ENCODE results near the gene MTMR11. TPM values are rescaled to one million over a fixed set of nuclear protein-coding genes. Genes with fewer than 3 reads are reported as not detected.

The MTMR11 gene
- total and polyA plus RNA-seq, 9 of the 15 experiments (the other 6 are each of a cell fraction or from before 2014, with no cell fraction given): 0.09 to 1.6 (median 0.51) TPM

DNA sequence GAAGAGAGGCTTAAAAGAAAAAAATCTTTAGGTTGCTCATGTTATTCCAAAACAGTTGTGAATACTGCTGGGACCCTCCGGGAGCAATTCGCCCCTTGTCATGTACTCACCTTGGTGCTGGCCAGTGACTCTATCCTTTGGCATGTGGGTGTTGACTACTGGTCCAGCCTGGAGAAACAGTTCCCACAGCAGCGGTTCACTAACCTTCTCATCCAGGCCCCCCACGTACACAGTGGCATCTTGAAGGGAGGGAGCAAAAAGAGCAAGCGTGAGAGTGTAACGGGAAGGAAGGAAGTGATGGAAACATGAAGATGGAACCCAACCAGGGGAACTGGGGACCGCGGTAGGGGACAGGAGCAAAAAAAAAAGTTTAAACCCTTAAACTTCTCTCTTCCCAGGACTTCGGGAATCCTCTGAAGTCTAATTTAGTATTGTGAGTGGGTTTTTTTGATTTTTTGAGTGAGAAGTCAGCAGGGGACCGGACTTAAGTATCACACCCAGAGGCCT lies 9.6 kb downstream of the MTMR11 start:
- H3K79me2 ChIP-seq (ENCODE audit: control insufficient read depth, insufficient read depth, low read length): peaks cover 36% of the 10 kb centered on the region
- no peak for TF ChIP-seq KLF1 (tag; IDR thresholded peaks at IDR 0.05)
- TF ChIP-seq ZNF507 (tag; conservative IDR thresholded peaks at IDR 0.05): no peak
- no peak for TF ChIP-seq ZNF41 (CRISPR knock-in tag; conservative IDR thresholded peaks at IDR 0.05)
- no peak for TF ChIP-seq ZNF696 (CRISPR knock-in tag; conservative IDR thresholded peaks at IDR 0.05)
- TF ChIP-seq, protein P1, sequence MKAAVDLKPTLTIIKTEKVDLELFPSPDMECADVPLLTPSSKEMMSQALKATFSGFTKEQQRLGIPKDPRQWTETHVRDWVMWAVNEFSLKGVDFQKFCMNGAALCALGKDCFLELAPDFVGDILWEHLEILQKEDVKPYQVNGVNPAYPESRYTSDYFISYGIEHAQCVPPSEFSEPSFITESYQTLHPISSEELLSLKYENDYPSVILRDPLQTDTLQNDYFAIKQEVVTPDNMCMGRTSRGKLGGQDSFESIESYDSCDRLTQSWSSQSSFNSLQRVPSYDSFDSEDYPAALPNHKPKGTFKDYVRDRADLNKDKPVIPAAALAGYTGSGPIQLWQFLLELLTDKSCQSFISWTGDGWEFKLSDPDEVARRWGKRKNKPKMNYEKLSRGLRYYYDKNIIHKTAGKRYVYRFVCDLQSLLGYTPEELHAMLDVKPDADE (conservative IDR thresholded peaks at IDR 0.05; ENCODE audit: control insufficient read depth, low read depth, low read length): peak; percentile 37; the same call in 1 of the 2 replicates
- no peak for TF ChIP-seq PURB (CRISPR knock-in tag; IDR thresholded peaks at IDR 0.05; ENCODE audit: low read depth)
- no peak for TF ChIP-seq NR2C2 (CRISPR knock-in tag; IDR thresholded peaks at IDR 0.05)
- TF ChIP-seq NR2C2 (tag; IDR thresholded peaks at IDR 0.05): 0 out of 2 replicates have a peak, but pooled peaks have one; percentile 78
- TF ChIP-seq TCFL5 (CRISPR knock-in tag; conservative IDR thresholded peaks at IDR 0.05): no peak
- TF ChIP-seq TGIF2 (CRISPR knock-in tag; IDR thresholded peaks at IDR 0.05): no peak
- no peak for TF ChIP-seq FOXK2 (conservative IDR thresholded peaks at IDR 0.05 in 1 of 2, IDR thresholded peaks at IDR 0.05 in 1 of 2; ENCODE audit: low read depth in 2 of 2)
- TF ChIP-seq POLR2G (IDR thresholded peaks at IDR 0.05; ENCODE audit: low read depth, low read length): no peak
- no peak for TF ChIP-seq XRCC5 (IDR thresholded peaks at IDR 0.05; ENCODE audit: low read depth, low read length)
- TF ChIP-seq ZNF324 (CRISPR knock-in tag; IDR thresholded peaks at IDR 0.05): no peak
- TF ChIP-seq, protein P2, sequence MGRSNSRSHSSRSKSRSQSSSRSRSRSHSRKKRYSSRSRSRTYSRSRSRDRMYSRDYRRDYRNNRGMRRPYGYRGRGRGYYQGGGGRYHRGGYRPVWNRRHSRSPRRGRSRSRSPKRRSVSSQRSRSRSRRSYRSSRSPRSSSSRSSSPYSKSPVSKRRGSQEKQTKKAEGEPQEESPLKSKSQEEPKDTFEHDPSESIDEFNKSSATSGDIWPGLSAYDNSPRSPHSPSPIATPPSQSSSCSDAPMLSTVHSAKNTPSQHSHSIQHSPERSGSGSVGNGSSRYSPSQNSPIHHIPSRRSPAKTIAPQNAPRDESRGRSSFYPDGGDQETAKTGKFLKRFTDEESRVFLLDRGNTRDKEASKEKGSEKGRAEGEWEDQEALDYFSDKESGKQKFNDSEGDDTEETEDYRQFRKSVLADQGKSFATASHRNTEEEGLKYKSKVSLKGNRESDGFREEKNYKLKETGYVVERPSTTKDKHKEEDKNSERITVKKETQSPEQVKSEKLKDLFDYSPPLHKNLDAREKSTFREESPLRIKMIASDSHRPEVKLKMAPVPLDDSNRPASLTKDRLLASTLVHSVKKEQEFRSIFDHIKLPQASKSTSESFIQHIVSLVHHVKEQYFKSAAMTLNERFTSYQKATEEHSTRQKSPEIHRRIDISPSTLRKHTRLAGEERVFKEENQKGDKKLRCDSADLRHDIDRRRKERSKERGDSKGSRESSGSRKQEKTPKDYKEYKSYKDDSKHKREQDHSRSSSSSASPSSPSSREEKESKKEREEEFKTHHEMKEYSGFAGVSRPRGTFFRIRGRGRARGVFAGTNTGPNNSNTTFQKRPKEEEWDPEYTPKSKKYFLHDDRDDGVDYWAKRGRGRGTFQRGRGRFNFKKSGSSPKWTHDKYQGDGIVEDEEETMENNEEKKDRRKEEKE (IDR thresholded peaks at IDR 0.05; ENCODE audit: borderline replicate concordance in 1 of 2, control insufficient read depth in 1 of 2, low read depth in 2 of 2, low read length in 1 of 2): no peak
- TF ChIP-seq ZNF347 (CRISPR knock-in tag; IDR thresholded peaks at IDR 0.05; ENCODE audit: low read depth): no peak
- no peak for TF ChIP-seq RBFOX2 (IDR thresholded peaks at IDR 0.05; ENCODE audit: low read depth, low read length)
- H3K27ac ChIP-seq (ENCODE audit: extremely low read depth, low read depth, low read length): peak overlapping the region; percentile 73
- H3K4me2 ChIP-seq (ENCODE audit: insufficient read depth, low read length): peak overlapping the region; percentile 96
- H3K27me3 ChIP-seq (ENCODE audit: control insufficient read depth in 2 of 2, insufficient read depth in 2 of 2, low read length in 2 of 2): no peaks in the 10 kb centered on the region
- H3K9ac ChIP-seq (ENCODE audit: insufficient read depth in 1 of 2, low read depth in 2 of 2, low read length in 2 of 2): peak overlapping the region; percentile 76 to 94
- H3K36me3 ChIP-seq (ENCODE audit: control insufficient read depth, insufficient read depth, low read length): peaks cover 46% of the 10 kb centered on the region
- WGBS (ENCODE audit: insufficient coverage, low coverage, missing lambda C conversion rate): 0% methylated on average over 9 of the region's 10 CpGs
- ATAC-seq: no peak
- no peak for DNase-seq (ENCODE audit: extremely low read depth in 1 of 4, low spot score in 3 of 4)
- no peak for FAIRE-seq
- peak overlapping the region; percentile 82 for H2AFZ ChIP-seq (ENCODE audit: low read depth, low read length)
- peak overlapping the region; percentile 93 for H3K4me3 ChIP-seq
- BruUV-seq (replicated peaks): no TSS peak
- peaks cover 22 to 23% of the 10 kb centered on the region in 2 experiments for H3K4me1 ChIP-seq (replicated peaks in 1 of 2; ENCODE audit: control insufficient read depth in 2 of 2, insufficient read depth in 2 of 2, low read length in 2 of 2)
- CTCF ChIA-PET (ENCODE audit: low intra/inter-chr PET ratio): no interaction called here
- no peaks in the 10 kb centered on the region for H3K9me3 ChIP-seq (replicated peaks; ENCODE audit: control insufficient read depth, insufficient read depth, low read depth, low read length)
- in situ Hi-C loops (cut with MboI): no loop called here
- H4K20me1 ChIP-seq (replicated peaks; ENCODE audit: control insufficient read depth, insufficient read depth, low read length): no peaks in the 10 kb centered on the region
- POLR2A ChIA-PET: no interaction called here
- intact Hi-C loops (cut with micrococcal nuclease): loop anchor here (1.0 kb wide), 1 partner anchor 39 kb away; no protein-coding TSS in a partner anchor
- no peaks in the 10 kb centered on the region for H3K9me1 ChIP-seq (ENCODE audit: control insufficient read depth, insufficient read depth, low read length)

All from K562 (cell line).